GM13977 (cell line): ENCODE results near the gene RMND5A.

ENCODE experiments used
- DNase-seq: peaks from one replicate; pipeline ENCODE4 v3.0.0; 2012; ENCODE audit warnings: low spot score
- in situ Hi-C: fragments of 300-500 bp; cut with MboI; formaldehyde crosslinking; loops from one replicate; pipeline ENCODE4 v1.12.0; 2022; ENCODE audit warnings: low sequenced_read_pairs, low pct_unique_long_range_greater_than_20kb, mixed read lengths, inconsistent platforms; ENCODE audit not compliant: unreplicated experiment
- TF ChIP-seq, protein P1 (sequence below): IDR thresholded peaks from 2 replicates; pipeline ENCODE4 v1.5.1; 2012; ENCODE audit warnings: mild to moderate bottlenecking, control low read depth; ENCODE audit not compliant: insufficient read depth; ENCODE audit errors: extremely low read depth, missing control alignments

Gene RMND5A

DNA sequence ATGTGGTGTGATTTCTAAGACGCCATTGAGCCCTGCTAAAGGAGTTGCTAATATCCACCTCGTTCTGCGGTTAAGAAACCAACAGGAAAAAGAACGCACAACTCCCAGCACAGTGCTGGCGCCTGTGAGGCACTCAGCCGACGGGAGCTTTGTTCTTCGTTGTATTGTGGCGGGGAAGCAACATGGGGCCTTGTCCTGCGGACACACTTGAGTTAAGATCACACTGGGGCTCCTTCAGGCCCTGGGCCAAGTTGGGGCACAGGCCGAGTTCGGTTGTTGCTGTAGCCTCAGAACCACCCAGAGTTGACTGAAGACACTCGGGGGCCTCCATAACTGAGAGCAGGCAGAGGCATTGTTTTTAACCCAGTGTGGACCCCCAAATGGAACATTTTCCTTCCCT is 101.2 kb downstream of the RMND5A start:
- in situ Hi-C loops, result no loop called here
- no peak for DNase-seq
- TF ChIP-seq, protein P1, sequence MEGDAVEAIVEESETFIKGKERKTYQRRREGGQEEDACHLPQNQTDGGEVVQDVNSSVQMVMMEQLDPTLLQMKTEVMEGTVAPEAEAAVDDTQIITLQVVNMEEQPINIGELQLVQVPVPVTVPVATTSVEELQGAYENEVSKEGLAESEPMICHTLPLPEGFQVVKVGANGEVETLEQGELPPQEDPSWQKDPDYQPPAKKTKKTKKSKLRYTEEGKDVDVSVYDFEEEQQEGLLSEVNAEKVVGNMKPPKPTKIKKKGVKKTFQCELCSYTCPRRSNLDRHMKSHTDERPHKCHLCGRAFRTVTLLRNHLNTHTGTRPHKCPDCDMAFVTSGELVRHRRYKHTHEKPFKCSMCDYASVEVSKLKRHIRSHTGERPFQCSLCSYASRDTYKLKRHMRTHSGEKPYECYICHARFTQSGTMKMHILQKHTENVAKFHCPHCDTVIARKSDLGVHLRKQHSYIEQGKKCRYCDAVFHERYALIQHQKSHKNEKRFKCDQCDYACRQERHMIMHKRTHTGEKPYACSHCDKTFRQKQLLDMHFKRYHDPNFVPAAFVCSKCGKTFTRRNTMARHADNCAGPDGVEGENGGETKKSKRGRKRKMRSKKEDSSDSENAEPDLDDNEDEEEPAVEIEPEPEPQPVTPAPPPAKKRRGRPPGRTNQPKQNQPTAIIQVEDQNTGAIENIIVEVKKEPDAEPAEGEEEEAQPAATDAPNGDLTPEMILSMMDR, result no peak

DNA sequence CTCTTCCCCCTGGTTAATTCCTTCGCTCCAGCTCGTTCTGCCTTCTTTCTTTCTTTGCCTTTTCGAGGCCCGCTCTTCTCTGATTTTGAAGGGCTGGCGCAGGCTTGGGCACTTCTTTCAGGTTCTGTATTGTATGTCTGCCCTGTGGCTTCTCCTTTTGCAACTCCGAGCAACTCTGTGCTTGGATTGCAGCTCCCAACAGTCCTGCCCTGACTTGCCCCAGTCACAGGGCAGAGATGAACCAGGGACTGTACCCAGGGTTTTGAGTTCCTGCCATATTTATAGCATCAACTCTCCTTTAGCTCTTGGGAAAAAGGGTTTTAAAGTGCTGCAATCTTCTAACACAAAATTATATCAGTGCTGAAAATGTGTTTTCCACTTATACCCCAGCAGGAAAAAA is 101.8 kb downstream of the RMND5A start:
- in situ Hi-C loops, result no loop called here
- TF ChIP-seq, protein P1, result no peak
- DNase-seq, result no peak

DNA sequence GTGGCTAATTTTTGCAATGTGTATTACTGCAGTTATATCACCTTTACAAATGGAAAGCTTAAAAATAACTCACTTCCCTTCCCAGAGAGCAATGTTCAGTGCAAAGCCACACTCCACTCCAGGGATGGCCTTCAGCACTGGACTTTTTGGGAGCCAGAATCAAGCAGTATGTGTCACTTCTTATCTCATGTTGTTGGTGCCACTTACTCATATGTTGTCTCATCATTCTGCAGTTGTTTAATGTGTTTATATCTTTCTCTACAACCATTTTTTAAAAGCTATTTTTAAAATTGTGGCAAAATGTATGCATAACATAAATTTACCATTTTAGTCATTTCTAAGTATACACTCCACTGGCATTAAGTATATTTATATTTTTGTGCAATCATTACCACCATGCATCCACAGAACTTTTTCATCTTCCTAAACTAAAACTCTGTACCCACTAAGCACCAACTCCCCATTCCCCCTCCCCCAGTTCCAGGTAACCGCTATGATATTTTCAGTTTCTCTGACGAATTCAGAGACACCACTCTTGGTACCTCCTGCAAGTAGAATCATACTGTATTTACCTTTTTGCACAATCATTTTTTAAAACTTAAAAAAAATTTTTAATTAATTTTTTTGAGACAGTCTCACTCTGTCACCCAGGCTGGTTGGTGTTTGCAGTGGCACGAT is 102.7 kb downstream of the RMND5A start:
- DNase-seq, result no peak
- in situ Hi-C loops, result no loop called here
- TF ChIP-seq, protein P1, result no peak

DNA sequence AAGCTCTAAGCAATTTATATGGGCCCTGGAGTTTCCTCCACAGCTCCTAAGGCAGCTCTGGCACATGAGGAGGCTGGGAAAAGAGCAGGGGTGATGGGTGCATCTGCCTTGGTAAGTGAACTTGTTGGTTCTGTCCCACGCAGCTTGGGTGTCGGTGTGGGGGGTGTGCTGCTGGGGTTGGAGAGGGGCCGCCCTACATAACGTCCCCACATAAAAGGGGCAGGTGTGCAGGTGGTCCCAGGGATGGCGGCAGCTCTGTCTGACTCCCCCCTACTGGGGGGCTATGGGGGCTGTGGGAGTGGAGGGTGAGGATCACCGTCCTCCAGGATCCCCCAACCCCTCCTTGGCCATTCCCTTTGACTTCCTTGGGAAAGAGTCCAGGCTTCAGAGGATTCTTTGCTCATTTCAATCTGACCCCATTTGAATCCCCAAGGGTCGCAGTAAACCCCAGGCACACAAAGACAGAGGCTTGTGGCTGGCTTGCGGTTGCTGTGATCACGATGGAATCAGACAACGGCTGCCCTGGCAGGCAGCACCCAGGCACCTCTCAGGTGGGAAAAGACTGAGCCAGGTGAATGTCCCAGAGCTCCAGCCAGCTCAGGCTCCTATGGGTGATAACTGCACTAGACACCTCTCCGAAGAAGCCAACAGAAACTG is 105.1 kb downstream of the RMND5A start:
- TF ChIP-seq, protein P1, result no peak
- in situ Hi-C loops, result no loop called here
- no peak for DNase-seq

DNA sequence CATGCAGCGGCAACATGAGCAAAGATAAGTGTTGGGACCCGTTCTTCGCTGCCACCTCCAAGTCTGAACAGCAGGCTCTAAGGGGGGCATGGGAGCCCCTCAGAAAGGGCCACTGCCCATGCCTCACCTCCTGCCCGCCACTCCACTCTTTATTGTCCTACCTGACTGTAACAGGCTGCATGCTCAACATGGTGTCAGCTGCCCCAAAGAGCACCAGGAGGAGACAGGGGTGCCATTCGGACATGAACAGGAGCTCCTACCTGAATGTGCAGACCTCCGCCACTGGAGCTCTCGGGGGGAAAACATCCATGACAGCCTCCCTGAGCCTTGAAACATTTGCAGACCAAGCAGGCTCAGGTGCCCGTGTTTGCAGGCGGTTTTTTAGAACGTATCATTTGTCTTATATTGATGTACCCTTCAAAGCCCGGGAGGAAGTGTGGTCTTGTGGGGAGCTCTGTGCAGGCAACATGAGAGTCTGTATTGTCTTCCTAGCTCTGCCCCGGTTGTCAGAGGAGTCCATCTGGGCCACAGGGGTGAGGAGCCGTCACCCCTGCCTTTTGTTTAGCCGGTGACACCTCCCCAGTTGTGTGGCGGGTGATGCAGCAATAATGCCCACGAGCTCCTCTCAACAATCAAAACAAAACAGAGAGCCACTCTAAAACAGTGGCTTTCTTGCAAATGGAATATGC is 105.7 kb downstream of the RMND5A start:
- TF ChIP-seq, protein P1, result no peak
- in situ Hi-C loops, result no loop called here
- no peak for DNase-seq

DNA sequence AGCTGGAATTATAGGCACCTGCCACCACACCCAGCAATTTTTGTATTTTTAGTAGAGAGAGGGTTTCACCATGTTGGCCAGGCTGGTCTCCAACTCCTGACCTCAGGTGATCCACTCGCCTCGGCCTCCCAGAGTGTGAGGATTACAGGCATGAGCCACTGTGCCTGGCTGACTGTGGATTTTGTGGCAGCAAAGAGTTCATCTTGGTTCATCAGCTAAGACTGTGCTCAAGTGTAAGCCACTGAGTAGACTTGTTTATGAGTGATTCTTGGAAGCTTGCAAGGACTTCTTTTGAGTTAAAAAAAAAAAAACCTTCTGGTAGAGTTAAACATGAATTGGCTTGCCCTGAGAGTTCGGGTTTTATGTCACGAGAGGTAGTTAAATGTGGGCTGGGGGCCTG is 106.9 kb downstream of the RMND5A start:
- DNase-seq, result no peak
- in situ Hi-C loops, result no loop called here
- TF ChIP-seq, protein P1, result no peak
